HCT116 (cell line): Measurements from ENCODE around the gene AMMECR1. TPM values are rescaled to one million over a fixed set of nuclear protein-coding genes. Genes with fewer than 3 reads are reported as not detected.

Source experiments
- ATAC-seq: fragments of 200-7000 bp; cut with Tn5 transposase; 2 replicates; pipeline ENCODE4 v1.9.1; 2020; ENCODE audit warnings: mild to moderate bottlenecking, moderate library complexity
- BruUV-seq: library from RNA; stranded (reverse); fragments of 400-500 nt; replicated peaks from 2 replicates; lab custom pipeline; 2021; lab: Mats Ljungman, UMichigan
- CTCF ChIA-PET: fragments of 300-600 bp; sonication (Branson Sonifier 250); formaldehyde crosslinking; loops from one replicate; lab custom pipeline; 2021; ENCODE audit warnings: antibody characterized with exemption; lab: Charles Lee
- POLR2A ChIA-PET: fragments of 300-600, 350-600 bp; sonication (Branson Sonifier 250); formaldehyde crosslinking; loops from one replicate; lab custom pipeline; 2021; ENCODE audit warnings: antibody characterized with exemption; lab: Charles Lee
- RAD21 ChIA-PET, 2 experiments: fragments of 300-600 bp; sonication (Branson Sonifier 250); formaldehyde crosslinking; loops; one replicate each; lab custom pipeline; 2023; ENCODE audit warnings: low total read pairs in 2 of 2; ENCODE audit not compliant: uncharacterized antibody in 2 of 2, unreplicated experiment in 2 of 2, low non-redundant PET in 1 of 2; lab: Charles Lee
- DNase-seq: peaks from one replicate; pipeline ENCODE4 v3.0.0-alpha.2; 2010; ENCODE audit warnings: low read depth, low spot score
- H2AFZ ChIP-seq: fragments of 200-600 bp; shearing (Covaris generic), sonication (generic); 2 replicates; pipeline ENCODE4 v1.6.1; 2017; ENCODE audit warnings: low read depth, mixed run types, mixed read lengths, antibody characterized with exemption, low read length; ENCODE audit not compliant: poor library complexity, severe bottlenecking
- H3K27ac ChIP-seq: 2 replicates; pipeline ENCODE4 v1.5.1; 2012; ENCODE audit warnings: low read depth, low read length
- H3K27me3 ChIP-seq: fragments of 200-600 bp; sonication (generic); 2 replicates; pipeline ENCODE4 v1.6.1; 2016; ENCODE audit warnings: mixed run types, low read length, mixed read lengths; ENCODE audit not compliant: insufficient read depth
- H3K36me3 ChIP-seq, 2 experiments: fragments of 200-500 bp in 1 of 2; fragments of 200-600 bp in 1 of 2; sonication (Bioruptor generic) in 1 of 2; sonication (generic) in 1 of 2; 2 replicates each; pipeline versions ENCODE4 v1.5.1 to v1.6.1; 2014 to 2016; ENCODE audit warnings: low read length in 2 of 2, inconsistent platforms in 1 of 2, mixed read lengths in 1 of 2, mixed run types in 1 of 2; ENCODE audit not compliant: insufficient read depth in 2 of 2, control insufficient read depth in 1 of 2
- H3K4me1 ChIP-seq, 2 experiments: fragments of 200-600 bp in 1 of 2; sonication (generic) in 1 of 2; 2 replicates each; pipeline versions ENCODE4 v1.5.1 to v1.6.1; 2012 to 2017; ENCODE audit warnings: low read length in 2 of 2, inconsistent platforms in 1 of 2, mild to moderate bottlenecking in 1 of 2, mixed read lengths in 1 of 2, mixed run types in 1 of 2, moderate library complexity in 1 of 2; ENCODE audit not compliant: insufficient read depth in 2 of 2, control insufficient read depth in 1 of 2
- H3K4me2 ChIP-seq: fragments of 200-600 bp; sonication (generic); 2 replicates; pipeline ENCODE4 v1.6.1; 2017; ENCODE audit warnings: mixed run types, low read length, mixed read lengths
- H3K4me3 ChIP-seq, 2 experiments: fragments of 200-600 bp in 1 of 2; sonication (generic) in 1 of 2; replicated peaks in 1 of 2; 2 replicates each; pipeline ENCODE4 v1.5.1; 2011 to 2016; ENCODE audit warnings: low read length in 2 of 2, control low read depth in 1 of 2, low read depth in 1 of 2, mild to moderate bottlenecking in 1 of 2, mixed read lengths in 1 of 2, mixed run types in 1 of 2
- H3K79me2 ChIP-seq: fragments of 200-600 bp; sonication (generic); 2 replicates; pipeline ENCODE4 v1.6.1; 2017; ENCODE audit warnings: mild to moderate bottlenecking, mixed run types, low read length, moderate library complexity, mixed read lengths; ENCODE audit not compliant: insufficient read depth
- H3K9ac ChIP-seq: fragments of 200-600 bp; sonication (generic); 2 replicates; pipeline ENCODE4 v1.6.1; 2016; ENCODE audit warnings: low read length, mixed read lengths
- H3K9me2 ChIP-seq: fragments of 200-600 bp; sonication (generic), shearing (Covaris generic); 2 replicates; pipeline ENCODE4 v1.6.1; 2017; ENCODE audit warnings: mixed run types, mild to moderate bottlenecking, moderate library complexity; ENCODE audit not compliant: insufficient read depth
- H3K9me3 ChIP-seq, 2 experiments: fragments of 200-500 bp in 1 of 2; fragments of 200-600 bp in 1 of 2; sonication (Bioruptor generic) in 1 of 2; sonication (generic) in 1 of 2; 2 replicates each; pipeline ENCODE4 v1.6.1; 2014 to 2017; ENCODE audit warnings: low read length in 2 of 2, mixed read lengths in 2 of 2, inconsistent platforms in 1 of 2, low read depth in 1 of 2, mild to moderate bottlenecking in 1 of 2, mixed run types in 1 of 2, moderate library complexity in 1 of 2; ENCODE audit not compliant: control insufficient read depth in 1 of 2, insufficient read depth in 1 of 2
- H4K20me1 ChIP-seq: fragments of 200-600 bp; sonication (generic), shearing (Covaris generic); 2 replicates; pipeline ENCODE4 v1.6.1; 2017; ENCODE audit warnings: mixed run types, mild to moderate bottlenecking, moderate library complexity; ENCODE audit not compliant: insufficient read depth
- CBX3 ChIP-seq: IDR thresholded peaks from 2 replicates; pipeline ENCODE4 v1.6.1; 2012; ENCODE audit warnings: low read depth
- CEBPB ChIP-seq: IDR thresholded peaks from 2 replicates; pipeline ENCODE4 v1.6.1; 2012; ENCODE audit warnings: low read depth
- EZH2 ChIP-seq: fragments of 200-600 bp; sonication (generic); IDR thresholded peaks from 2 replicates; pipeline ENCODE4 v1.6.1; 2017; ENCODE audit warnings: antibody characterized with exemption, mixed run types
- EZH2phosphoT487 ChIP-seq: fragments of 200-600 bp; IDR thresholded peaks from 2 replicates; pipeline ENCODE4 v1.6.1; 2018; ENCODE audit warnings: antibody characterized with exemption, borderline replicate concordance
- POLR2A ChIP-seq: IDR thresholded peaks from 2 replicates; pipeline ENCODE4 v1.7.0; 2011; ENCODE audit warnings: borderline replicate concordance; ENCODE audit not compliant: insufficient read depth, insufficient read length; ENCODE audit errors: extremely low read depth
- YY1 ChIP-seq: IDR thresholded peaks from 2 replicates; pipeline ENCODE4 v1.6.1; 2011; ENCODE audit warnings: low read length, low read depth, moderate library complexity, mild to moderate bottlenecking; ENCODE audit not compliant: insufficient replicate concordance; ENCODE audit errors: extremely low read depth
- ZNF274 ChIP-seq: fragments of 200-500 bp; sonication (Bioruptor generic); IDR thresholded peaks from 2 replicates; pipeline ENCODE4 v1.6.1; 2014; ENCODE audit warnings: mild to moderate bottlenecking, low read depth, low read length, inconsistent platforms
- intact Hi-C: fragments of 100-400 bp; cut with micrococcal nuclease; formaldehyde crosslinking; loops from 2 replicates; pipeline ENCODE4 v1.10.0; 2022
- total RNA-seq: library from RNA; stranded (reverse); gene quantifications from one replicate; pipeline ENCODE4 v1.2.1, GENCODE V29; 2021; ENCODE audit not compliant: unreplicated experiment
- TF ChIP-seq, protein P1 (sequence below): IDR thresholded peaks from 2 replicates; pipeline ENCODE4 v1.6.1; 2012
- TF ChIP-seq, protein P2 (sequence below): IDR thresholded peaks from 2 replicates; pipeline ENCODE4 v1.6.1; 2011; ENCODE audit warnings: mild to moderate bottlenecking, low read length, moderate library complexity; ENCODE audit not compliant: insufficient replicate concordance; ENCODE audit errors: extremely low read depth
- TF ChIP-seq, protein P3 (sequence below): IDR thresholded peaks from 2 replicates; pipeline ENCODE4 v1.6.1; 2012

Gene AMMECR1
- total RNA-seq, 1 experiment from 2014 or later: 9.2 TPM

DNA sequence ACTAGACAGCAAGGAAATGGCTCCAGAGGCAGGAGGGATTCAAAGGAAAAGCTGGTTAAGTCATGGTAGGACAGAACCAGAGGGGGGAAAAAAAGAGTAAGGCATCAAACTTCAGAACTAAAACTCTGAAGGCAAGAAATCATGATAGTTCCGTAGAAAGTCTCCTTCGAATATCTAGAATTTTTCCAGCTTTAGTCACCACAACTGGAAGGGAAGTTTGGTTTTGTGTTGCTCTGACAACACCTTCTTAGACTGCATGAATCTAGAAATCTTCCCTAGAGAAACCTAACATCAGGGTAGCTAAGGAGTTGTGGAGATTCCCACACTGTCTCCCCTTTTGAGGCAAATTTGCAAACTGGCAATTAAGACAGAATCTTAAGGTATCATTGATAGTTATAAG is 33.7 kb downstream of the AMMECR1 start:
- Histone ChIP-seq H3K4me3 (no peak overlapping the region), H3K4me1 (peaks cover 0 to 18% of the 10 kb centered on the region in 2 experiments; a peak in 2 of 4 replicates), H4K20me1 (no peaks in the 10 kb centered on the region), H3K36me3 (no peaks in the 10 kb centered on the region), H2AFZ (no peak overlapping the region), H3K4me2 (no peak overlapping the region), H3K27me3 (no peaks in the 10 kb centered on the region), H3K27ac (no peak overlapping the region), H3K79me2 (no peaks in the 10 kb centered on the region), H3K9ac (no peak overlapping the region), H3K9me2 (peaks cover 2% of the 10 kb centered on the region; the same call in 1 of the 2 replicates), H3K9me3 (no peaks in the 10 kb centered on the region)
- ChIA-PET CTCF (no interaction called here), POLR2A (no interaction called here), RAD21 (no interaction called here)
- BruUV-seq: no TSS peak
- DNase-seq (no peak), ATAC-seq (no peak)
- TF ChIP-seq, protein P1, sequence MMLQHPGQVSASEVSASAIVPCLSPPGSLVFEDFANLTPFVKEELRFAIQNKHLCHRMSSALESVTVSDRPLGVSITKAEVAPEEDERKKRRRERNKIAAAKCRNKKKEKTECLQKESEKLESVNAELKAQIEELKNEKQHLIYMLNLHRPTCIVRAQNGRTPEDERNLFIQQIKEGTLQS: no peak
- TF ChIP-seq, protein P2, sequence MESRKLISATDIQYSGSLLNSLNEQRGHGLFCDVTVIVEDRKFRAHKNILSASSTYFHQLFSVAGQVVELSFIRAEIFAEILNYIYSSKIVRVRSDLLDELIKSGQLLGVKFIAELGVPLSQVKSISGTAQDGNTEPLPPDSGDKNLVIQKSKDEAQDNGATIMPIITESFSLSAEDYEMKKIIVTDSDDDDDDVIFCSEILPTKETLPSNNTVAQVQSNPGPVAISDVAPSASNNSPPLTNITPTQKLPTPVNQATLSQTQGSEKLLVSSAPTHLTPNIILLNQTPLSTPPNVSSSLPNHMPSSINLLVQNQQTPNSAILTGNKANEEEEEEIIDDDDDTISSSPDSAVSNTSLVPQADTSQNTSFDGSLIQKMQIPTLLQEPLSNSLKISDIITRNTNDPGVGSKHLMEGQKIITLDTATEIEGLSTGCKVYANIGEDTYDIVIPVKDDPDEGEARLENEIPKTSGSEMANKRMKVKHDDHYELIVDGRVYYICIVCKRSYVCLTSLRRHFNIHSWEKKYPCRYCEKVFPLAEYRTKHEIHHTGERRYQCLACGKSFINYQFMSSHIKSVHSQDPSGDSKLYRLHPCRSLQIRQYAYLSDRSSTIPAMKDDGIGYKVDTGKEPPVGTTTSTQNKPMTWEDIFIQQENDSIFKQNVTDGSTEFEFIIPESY: no peak
- TF ChIP-seq, protein P3, sequence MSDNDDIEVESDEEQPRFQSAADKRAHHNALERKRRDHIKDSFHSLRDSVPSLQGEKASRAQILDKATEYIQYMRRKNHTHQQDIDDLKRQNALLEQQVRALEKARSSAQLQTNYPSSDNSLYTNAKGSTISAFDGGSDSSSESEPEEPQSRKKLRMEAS: no peak
- TF ChIP-seq EZH2: no peak
- TF ChIP-seq EZH2phosphoT487: no peak
- no peak for TF ChIP-seq ZNF274
- TF ChIP-seq CBX3: no peak
- no peak for TF ChIP-seq YY1
- no peak for TF ChIP-seq POLR2A
- TF ChIP-seq CEBPB: no peak
- intact Hi-C loops: no loop called here
